GM15510 (cell line): Measurements from ENCODE around the gene SLC45A2.

ENCODE experiments used
- POLR2A ChIP-seq: IDR thresholded peaks from 3 replicates; pipeline ENCODE4 v1.6.1; 2011; ENCODE audit warnings: borderline replicate concordance; ENCODE audit not compliant: insufficient read length; ENCODE audit errors: extremely low read depth

The SLC45A2 gene

DNA sequence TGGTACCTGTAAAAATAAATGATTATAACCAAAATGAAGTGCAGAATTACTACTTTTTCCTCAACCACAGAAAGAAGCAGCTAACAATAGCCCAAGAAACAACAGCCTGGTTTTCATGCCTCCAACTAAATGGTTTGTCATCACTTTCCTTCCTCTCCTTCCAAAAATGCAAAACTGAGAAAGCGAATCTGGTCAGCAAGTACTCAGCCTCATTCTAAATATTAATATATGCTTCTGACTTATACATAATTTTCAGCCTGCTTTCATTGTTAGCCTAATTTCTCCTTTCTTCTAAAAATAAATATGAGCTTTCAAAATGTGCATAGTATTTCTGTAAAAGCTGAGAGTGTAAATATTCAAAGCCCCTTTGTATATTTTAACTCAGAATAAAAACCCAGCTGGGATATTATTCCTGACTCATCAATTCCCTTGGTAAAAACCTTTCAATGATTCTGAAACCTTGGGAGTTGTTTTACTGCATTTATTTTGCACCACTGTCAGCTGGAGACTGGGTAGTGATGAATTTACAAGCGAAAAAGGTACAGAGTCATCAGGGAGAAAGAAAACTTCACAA, 26.8 kb downstream of the SLC45A2 start:
- TF ChIP-seq POLR2A: no peak

DNA sequence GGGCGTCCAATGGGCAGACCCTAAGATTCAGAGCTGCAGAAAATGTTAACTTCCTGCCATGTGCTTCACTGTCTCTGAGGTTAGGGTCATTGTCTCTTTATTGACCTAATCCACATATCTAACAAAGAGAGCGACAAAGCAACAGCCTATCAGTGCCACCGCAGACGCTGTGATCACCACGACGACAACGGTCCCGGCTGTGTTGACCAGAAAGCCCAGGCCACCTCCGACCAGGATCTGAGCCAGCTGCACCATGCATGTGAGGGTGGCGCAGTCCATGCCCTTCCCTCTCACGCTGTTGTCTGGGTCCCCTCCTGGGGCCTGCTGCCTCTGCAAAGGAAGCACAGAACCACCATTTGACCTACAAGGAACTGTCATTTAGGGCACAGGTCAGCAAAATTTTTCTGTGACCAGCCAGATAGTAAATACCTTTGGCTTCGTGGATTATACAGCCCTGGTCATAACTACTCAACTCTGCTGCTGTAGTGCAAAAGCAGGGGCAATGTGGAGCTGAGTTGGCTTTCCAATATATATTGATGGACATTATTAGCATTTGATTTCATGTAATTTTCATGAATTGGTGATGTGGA, 39.9 kb downstream of the SLC45A2 start:
- TF ChIP-seq POLR2A: no peak

DNA sequence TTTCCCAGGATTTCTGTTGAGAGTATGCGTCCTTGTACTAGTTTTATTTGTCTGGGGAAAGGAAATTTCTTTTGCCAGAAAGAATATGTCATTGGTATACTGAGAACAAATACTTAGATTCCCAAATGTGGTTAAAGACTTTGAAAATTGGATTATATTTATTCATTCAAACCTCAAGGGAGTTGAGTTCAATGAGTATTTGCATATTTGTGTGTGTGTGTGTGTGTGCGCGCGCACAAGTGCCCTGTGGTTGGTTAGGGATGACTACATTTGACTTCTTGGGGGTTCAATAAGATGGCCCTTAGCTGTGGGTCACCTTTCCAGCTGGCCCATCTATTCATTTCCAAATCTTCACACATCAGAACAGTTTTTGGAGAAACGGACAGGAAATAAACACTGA, 43.4 kb downstream of the SLC45A2 start:
- TF ChIP-seq POLR2A: no peak

DNA sequence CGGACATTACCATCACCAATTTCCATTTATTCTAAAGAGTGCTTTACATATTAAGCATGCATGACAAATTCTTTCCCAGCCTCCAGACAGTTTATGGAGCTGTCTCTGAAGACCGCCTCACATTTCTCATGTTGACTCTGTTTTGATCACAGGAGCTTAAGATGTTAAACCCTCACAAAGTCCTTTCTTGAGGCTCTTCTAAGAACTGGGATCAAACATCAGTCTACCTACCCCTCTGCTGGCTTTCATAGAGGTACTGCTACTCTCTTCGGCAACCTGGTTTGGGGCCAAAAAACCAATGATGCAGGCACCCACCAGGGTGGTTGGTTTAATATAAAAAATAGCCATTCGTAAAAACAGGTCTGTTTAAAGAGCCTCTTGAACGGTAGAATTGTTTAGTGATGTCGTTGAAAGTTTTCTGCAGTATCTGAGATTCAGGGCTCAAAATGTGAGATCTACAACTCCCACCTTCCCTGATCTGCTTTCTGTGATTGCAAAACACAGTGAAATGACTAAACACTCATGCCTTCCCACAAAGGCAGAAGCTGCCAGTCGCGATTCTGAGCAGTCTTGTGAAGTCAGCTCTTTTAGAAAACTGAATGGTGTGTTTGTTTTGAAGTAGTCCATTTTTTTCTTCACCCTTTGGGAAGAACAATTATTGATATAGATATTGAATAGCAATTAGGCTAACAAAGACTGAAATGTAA, 44.8 kb downstream of the SLC45A2 start:
- no peak for TF ChIP-seq POLR2A

DNA sequence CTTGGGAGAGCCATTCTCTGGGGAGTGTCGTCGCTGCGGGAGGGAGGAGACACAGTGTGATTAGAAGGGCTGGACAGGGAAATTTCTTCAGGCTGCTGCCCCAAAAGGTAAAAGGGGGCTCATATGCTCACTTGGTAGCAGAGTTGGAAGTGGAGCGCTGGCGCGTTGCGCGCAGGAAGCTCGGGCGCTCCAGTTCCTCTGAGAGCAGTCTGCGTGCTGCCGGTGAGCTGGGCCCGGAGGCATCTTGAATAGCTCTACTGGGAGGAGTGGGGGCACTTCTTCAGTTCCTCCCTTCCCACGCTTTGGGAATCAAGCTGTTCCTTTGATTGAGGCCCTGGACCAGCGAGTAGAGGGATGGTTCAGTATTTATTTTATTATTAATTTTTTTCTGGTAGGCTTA, 45.6 kb downstream of the SLC45A2 start:
- no peak for TF ChIP-seq POLR2A

DNA sequence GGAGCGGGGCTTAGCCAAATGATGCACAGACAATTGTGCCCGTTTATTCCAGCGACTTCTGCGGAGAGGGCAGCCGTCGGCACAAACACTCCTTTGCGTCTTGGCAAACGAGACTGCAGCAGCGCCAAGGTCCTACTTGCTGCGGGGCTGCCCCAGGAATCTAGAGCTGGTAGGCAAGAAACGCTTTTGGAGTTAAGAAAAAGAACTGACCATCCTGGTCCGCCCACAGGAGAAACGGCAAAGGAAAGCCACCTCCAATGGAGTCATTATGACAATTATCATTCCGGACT, 46.0 kb downstream of the SLC45A2 start:
- TF ChIP-seq POLR2A: no peak

DNA sequence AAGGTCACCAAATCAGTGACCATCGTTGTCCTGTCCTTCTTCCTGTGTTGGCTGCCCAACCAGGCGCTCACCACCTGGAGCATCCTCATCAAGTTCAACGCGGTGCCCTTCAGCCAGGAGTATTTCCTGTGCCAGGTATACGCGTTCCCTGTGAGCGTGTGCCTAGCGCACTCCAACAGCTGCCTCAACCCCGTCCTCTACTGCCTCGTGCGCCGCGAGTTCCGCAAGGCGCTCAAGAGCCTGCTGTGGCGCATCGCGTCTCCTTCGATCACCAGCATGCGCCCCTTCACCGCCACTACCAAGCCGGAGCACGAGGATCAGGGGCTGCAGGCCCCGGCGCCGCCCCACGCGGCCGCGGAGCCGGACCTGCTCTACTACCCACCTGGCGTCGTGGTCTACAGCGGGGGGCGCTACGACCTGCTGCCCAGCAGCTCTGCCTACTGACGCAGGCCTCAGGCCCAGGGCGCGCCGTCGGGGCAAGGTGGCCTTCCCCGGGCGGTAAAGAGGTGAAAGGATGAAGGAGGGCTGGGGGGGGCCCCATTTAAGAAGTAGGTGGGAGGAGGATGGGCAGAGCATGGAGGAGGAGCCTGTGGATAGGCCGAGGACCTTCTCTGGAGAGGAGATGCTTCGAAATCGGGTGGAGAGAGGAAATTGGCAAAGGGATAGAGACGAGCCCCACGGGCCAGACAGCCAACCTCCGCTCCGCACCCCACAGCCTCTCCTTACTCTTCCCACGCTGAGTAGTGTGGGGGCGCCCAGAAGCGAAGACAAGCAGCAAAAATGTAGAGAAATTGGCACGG, 46.6 kb downstream of the SLC45A2 start:
- no peak for TF ChIP-seq POLR2A

DNA sequence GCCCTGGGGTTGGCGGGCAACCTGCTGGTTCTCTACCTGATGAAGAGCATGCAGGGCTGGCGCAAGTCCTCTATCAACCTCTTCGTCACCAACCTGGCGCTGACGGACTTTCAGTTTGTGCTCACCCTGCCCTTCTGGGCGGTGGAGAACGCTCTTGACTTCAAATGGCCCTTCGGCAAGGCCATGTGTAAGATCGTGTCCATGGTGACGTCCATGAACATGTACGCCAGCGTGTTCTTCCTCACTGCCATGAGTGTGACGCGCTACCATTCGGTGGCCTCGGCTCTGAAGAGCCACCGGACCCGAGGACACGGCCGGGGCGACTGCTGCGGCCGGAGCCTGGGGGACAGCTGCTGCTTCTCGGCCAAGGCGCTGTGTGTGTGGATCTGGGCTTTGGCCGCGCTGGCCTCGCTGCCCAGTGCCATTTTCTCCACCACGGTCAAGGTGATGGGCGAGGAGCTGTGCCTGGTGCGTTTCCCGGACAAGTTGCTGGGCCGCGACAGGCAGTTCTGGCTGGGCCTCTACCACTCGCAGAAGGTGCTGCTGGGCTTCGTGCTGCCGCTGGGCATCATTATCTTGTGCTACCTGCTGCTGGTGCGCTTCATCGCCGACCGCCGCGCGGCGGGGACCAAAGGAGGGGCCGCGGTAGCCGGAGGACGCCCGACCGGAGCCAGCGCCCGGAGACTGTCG, 47.3 kb downstream of the SLC45A2 start:
- TF ChIP-seq POLR2A: no peak

DNA sequence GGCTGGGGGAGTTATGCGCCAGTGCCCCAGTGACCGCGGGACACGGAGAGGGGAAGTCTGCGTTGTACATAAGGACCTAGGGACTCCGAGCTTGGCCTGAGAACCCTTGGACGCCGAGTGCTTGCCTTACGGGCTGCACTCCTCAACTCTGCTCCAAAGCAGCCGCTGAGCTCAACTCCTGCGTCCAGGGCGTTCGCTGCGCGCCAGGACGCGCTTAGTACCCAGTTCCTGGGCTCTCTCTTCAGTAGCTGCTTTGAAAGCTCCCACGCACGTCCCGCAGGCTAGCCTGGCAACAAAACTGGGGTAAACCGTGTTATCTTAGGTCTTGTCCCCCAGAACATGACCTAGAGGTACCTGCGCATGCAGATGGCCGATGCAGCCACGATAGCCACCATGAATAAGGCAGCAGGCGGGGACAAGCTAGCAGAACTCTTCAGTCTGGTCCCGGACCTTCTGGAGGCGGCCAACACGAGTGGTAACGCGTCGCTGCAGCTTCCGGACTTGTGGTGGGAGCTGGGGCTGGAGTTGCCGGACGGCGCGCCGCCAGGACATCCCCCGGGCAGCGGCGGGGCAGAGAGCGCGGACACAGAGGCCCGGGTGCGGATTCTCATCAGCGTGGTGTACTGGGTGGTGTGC, 48.0 kb downstream of the SLC45A2 start, which contains the start of gene RXFP3:
RXFP3 (plus strand) TSS at position 6 of the 636 bp plus-strand sequence; CDS start at position 361, 355 bp downstream.
- TF ChIP-seq POLR2A: no peak

DNA sequence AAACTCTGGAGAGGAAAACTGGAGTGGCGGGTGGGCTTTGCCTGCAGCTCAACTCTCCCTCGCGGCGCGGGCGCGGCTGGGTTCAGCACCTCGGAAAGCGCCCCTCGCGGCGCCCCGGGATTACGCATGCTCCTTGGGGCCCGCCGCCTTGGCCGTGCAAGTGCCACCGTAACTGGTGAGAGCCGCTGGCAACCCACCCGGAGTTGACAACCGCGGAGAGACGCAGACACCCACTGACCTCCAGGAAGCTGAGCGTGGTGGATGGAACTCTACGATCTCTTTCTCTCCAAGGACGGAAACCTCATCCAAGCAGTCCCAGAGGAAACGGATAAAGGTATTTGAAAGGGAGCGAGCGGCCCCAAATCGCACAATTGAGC, 48.5 kb downstream of the SLC45A2 start:
- no peak for TF ChIP-seq POLR2A

DNA sequence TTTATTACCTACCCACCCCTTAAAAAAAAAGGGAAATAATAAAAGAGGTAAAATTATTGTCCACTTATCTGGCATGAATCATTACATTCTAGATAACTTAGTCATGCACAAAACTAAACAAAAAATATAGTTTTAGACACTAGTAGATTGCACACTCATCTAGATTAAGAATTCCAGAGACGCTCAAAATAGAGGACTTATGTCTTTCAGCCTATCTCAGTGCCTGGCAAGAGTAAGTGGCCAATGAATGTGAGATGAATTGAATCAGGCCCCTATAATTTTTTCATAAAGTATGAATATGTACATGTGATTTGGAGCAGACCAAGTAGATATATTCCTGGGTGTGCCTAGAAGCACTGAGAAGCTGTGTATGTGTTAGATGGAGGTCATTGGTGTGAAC, 50.3 kb downstream of the SLC45A2 start:
- TF ChIP-seq POLR2A: no peak

DNA sequence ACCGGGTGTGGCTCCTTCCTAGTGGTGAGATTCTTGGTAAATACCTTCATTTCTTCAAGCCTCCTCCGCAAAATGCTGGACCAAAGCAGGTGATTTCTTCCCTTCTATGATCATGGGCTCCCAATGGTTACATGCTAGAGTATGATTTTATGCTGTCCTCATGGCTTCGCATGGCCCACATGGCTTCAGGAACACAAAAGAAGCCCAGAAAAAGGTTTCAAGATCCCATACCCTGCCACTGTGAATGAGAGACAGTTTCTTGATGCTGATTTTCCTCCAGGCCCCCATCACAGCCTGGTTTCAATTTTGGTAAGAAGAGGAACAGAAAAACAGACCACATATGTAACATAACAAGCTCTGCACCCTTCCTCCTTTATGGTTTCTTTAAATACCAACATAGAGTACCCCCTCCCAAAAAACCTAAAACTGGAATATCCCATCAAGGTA, 50.7 kb downstream of the SLC45A2 start:
- TF ChIP-seq POLR2A: no peak

DNA sequence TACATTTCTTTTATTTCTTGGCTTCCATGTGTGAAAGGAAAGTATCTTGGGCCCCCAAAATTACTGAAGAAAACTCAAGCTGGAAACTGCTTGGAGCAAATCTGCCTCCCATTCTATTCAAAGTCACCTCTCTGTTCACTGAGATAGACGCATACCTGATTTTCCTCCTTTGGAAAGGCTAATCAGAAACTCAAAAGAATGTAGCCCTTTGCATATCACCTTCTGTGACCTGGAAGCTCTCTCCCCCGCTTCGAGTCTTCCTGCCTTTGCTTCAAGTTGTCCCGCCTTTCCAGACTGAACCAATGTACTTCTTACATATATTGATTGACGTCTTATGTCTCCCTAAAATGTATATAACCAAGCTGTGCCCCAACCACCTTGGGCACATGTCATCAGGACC, 53.4 kb downstream of the SLC45A2 start:
- no peak for TF ChIP-seq POLR2A

DNA sequence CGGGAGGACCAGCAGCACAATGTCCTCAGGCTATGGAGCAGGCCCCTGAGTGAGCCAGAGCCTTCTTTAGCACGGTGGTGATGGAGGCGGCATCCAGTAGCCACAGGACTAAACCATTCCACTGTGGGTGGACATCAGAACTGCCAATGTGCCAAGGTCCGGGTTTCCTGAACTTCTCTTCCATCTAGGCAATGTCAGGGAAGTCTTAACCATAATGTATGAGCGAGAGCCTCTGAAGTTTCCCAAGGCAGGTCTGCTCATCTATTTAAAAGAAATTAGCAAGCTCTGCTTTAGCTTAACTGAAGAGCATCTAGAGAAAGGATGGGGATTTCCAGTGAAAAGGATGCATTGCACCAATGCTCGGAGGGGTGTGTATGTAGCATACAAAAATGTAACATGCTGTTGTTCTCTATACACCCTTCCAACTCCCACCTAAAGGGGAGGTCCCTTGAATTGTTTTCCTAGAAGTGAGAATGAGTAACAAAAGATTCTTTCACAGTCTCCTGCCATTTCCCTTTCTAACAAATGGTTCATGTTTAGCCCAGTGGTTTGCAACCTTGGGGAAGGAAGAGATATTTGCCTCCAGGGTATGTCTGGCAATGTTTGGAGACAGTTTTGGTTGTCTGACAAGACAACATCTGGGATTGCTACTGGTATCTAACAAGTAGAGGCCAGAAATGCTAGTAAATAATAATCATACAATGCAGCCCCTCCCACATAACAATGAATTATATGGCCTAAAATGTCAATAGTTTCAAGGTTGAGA, 54.4 kb downstream of the SLC45A2 start:
- TF ChIP-seq POLR2A: no peak
